IMR-90 (cell line): Measurements from ENCODE around the gene TMEM263. TPM values are rescaled to one million over a fixed set of nuclear protein-coding genes. Genes with fewer than 3 reads are reported as not detected.
"Not testable (repeated sequence)": the region's sequence is repeated elsewhere in the genome, so short reads cannot be mapped to it uniquely, and the experiment has no call there.

ENCODE experiments used
- ATAC-seq: fragments of 200-7000 bp; cut with Tn5 transposase; 2 replicates; pipeline ENCODE4 v1.9.1; 2020; ENCODE audit warnings: low read depth, mild to moderate bottlenecking, moderate library complexity
- BruUV-seq: library from RNA; stranded (reverse); fragments of 400-500 nt; replicated peaks from 2 replicates; lab custom pipeline; 2021; lab: Mats Ljungman, UMichigan
- CTCF ChIA-PET: fragments of 300-600 bp; formaldehyde crosslinking; extraction: SDS; loops from one replicate; lab custom pipeline; 2021; ENCODE audit warnings: antibody characterized with exemption; lab: Yijun Ruan, JAX
- POLR2A ChIA-PET: fragments of 300-600 bp; sonication (Branson Sonifier 250); formaldehyde crosslinking; loops from one replicate; lab custom pipeline; 2022; ENCODE audit warnings: antibody characterized with exemption; ENCODE audit not compliant: unreplicated experiment; lab: Charles Lee
- DNase-seq: peaks from one replicate; pipeline ENCODE4 v3.0.0; 2013
- H2AFZ ChIP-seq: replicated peaks from 2 replicates; pipeline ENCODE3; 2013; ENCODE audit warnings: low read length, mild to moderate bottlenecking; ENCODE audit not compliant: poor library complexity
- H2AK5ac ChIP-seq: 2 replicates; pipeline ENCODE4 v1.6.1; 2013; ENCODE audit warnings: low read depth, low read length, inconsistent platforms
- H2AK9ac ChIP-seq: replicated peaks from 2 replicates; pipeline ENCODE3; 2013; ENCODE audit warnings: mild to moderate bottlenecking, low read depth, low read length, moderate library complexity; ENCODE audit not compliant: poor library complexity
- H2BK120ac ChIP-seq: 2 replicates; pipeline ENCODE4 v1.6.1; 2013; ENCODE audit warnings: low read depth, low read length, inconsistent platforms
- H2BK15ac ChIP-seq: 3 replicates; pipeline ENCODE4 v1.6.1; 2013; ENCODE audit warnings: low read depth, low read length, inconsistent platforms
- H2BK20ac ChIP-seq: 2 replicates; pipeline ENCODE4 v1.6.1; 2013; ENCODE audit warnings: low read depth, mild to moderate bottlenecking, inconsistent platforms, low read length, moderate library complexity
- H2BK5ac ChIP-seq: 2 replicates; pipeline ENCODE4 v1.6.1; 2013; ENCODE audit warnings: mild to moderate bottlenecking, low read depth, low read length, inconsistent platforms; ENCODE audit not compliant: poor library complexity, severe bottlenecking
- H3K14ac ChIP-seq: replicated peaks from 2 replicates; pipeline ENCODE4 v1.6.1; 2013; ENCODE audit warnings: low read depth, low read length, inconsistent platforms
- H3K18ac ChIP-seq: 2 replicates; pipeline ENCODE4 v1.6.1; 2013; ENCODE audit warnings: low read depth, low read length, control low read depth
- H3K23ac ChIP-seq: 2 replicates; pipeline ENCODE4 v1.6.1; 2013; ENCODE audit warnings: low read depth, low read length, inconsistent platforms
- H3K27ac ChIP-seq: 2 replicates; pipeline ENCODE4 v1.5.1; 2013; ENCODE audit warnings: mild to moderate bottlenecking, control low read depth, low read length; ENCODE audit not compliant: insufficient read depth
- H3K27me3 ChIP-seq: 2 replicates; pipeline ENCODE4 v1.6.1; 2013; ENCODE audit warnings: low read length; ENCODE audit not compliant: control insufficient read depth, insufficient read depth
- H3K36me3 ChIP-seq: 2 replicates; pipeline ENCODE4 v1.6.1; 2013; ENCODE audit warnings: low read length, mixed read lengths; ENCODE audit not compliant: control insufficient read depth, insufficient read depth
- H3K4ac ChIP-seq: 2 replicates; pipeline ENCODE4 v1.6.1; 2013; ENCODE audit warnings: low read depth, low read length, inconsistent platforms
- H3K4me1 ChIP-seq: 2 replicates; pipeline ENCODE4 v1.6.1; 2013; ENCODE audit warnings: low read length, mixed read lengths; ENCODE audit not compliant: control insufficient read depth, insufficient read depth
- H3K4me2 ChIP-seq: 2 replicates; pipeline ENCODE4 v1.6.1; 2013; ENCODE audit warnings: low read depth, mild to moderate bottlenecking, control low read depth, low read length, moderate library complexity
- H3K4me3 ChIP-seq: 2 replicates; pipeline ENCODE4 v1.5.1; 2013; ENCODE audit warnings: low read depth, mild to moderate bottlenecking, control low read depth, low read length, moderate library complexity; ENCODE audit not compliant: insufficient read depth
- H3K56ac ChIP-seq: 2 replicates; pipeline ENCODE4 v1.6.1; 2013; ENCODE audit warnings: low read length, inconsistent platforms; ENCODE audit not compliant: insufficient read depth; ENCODE audit errors: extremely low read depth
- H3K79me1 ChIP-seq, 2 experiments: 2 replicates each; pipeline ENCODE4 v1.6.1; 2013; ENCODE audit warnings: low read length in 2 of 2, inconsistent platforms in 1 of 2, low read depth in 1 of 2
- H3K9ac ChIP-seq: 2 replicates; pipeline ENCODE4 v1.6.1; 2013; ENCODE audit warnings: low read depth, low read length, control low read depth
- H3K9me1 ChIP-seq: 2 replicates; pipeline ENCODE4 v1.6.1; 2013; ENCODE audit warnings: low read length, inconsistent platforms; ENCODE audit not compliant: insufficient read depth
- H3K9me3 ChIP-seq: 2 replicates; pipeline ENCODE4 v1.6.1; 2013; ENCODE audit warnings: low read length; ENCODE audit not compliant: control insufficient read depth, insufficient read depth
- H4K20me1 ChIP-seq: 2 replicates; pipeline ENCODE4 v1.6.1; 2013; ENCODE audit warnings: low read length, inconsistent platforms; ENCODE audit not compliant: insufficient read depth
- H4K5ac ChIP-seq: 2 replicates; pipeline ENCODE4 v1.6.1; 2013; ENCODE audit warnings: mild to moderate bottlenecking, low read depth, low read length, control low read depth
- H4K8ac ChIP-seq, 2 experiments: 2 replicates each; pipeline ENCODE4 v1.6.1; 2013; ENCODE audit warnings: low read depth in 2 of 2, low read length in 2 of 2, control low read depth in 1 of 2, inconsistent platforms in 1 of 2
- H4K91ac ChIP-seq: 2 replicates; pipeline ENCODE4 v1.6.1; 2013; ENCODE audit warnings: low read depth, low read length, inconsistent platforms; ENCODE audit not compliant: insufficient read depth
- WGBS, 2 experiments: methylation state at CpG; one replicate each; pipeline versions ENCODE4 v1.1.5 to v1.1.7; 2013; ENCODE audit warnings: missing lambda C conversion rate in 2 of 2; ENCODE audit not compliant: insufficient read length in 1 of 2; ENCODE audit errors: extremely low coverage in 2 of 2; 5-methylcytosine and 5-hydroxymethylcytosine counted together
- dilution Hi-C: fragments of 300-500 bp; cut with HindIII; formaldehyde crosslinking; loops from one replicate; pipeline ENCODE4 v1.14.3; 2018; ENCODE audit warnings: low sequenced_read_pairs; ENCODE audit not compliant: unreplicated experiment
- in situ Hi-C: fragments of 300-500 bp; cut with MboI; formaldehyde crosslinking; loops from 3 replicates; pipeline ENCODE4 v1.14.3; 2019; ENCODE audit warnings: low sequenced_read_pairs, inconsistent platforms, mixed read lengths
- intact Hi-C: fragments of 100-400 bp; cut with micrococcal nuclease; formaldehyde crosslinking; loops from 2 replicates; pipeline ENCODE4 v1.10.0; 2022
- polyA plus RNA-seq, 3 experiments: library from polyadenylated mRNA; depleted of rRNA; stranded (reverse); fragments of >200 nt; gene quantifications; 2 replicates each; pipeline ENCODE4 v1.2.3, GENCODE V29; 2012; ENCODE audit warnings: low replicate concordance in 1 of 3
- total RNA-seq: library from RNA; depleted of rRNA; stranded (reverse); fragments of >200 nt; gene quantifications from 2 replicates; pipeline ENCODE4 v1.2.3, GENCODE V29; 2012

Gene TMEM263
- total and polyA plus RNA-seq, 2 of the 4 experiments (the other 2 are of a cell fraction), result 47.9 to 99.7 TPM

DNA sequence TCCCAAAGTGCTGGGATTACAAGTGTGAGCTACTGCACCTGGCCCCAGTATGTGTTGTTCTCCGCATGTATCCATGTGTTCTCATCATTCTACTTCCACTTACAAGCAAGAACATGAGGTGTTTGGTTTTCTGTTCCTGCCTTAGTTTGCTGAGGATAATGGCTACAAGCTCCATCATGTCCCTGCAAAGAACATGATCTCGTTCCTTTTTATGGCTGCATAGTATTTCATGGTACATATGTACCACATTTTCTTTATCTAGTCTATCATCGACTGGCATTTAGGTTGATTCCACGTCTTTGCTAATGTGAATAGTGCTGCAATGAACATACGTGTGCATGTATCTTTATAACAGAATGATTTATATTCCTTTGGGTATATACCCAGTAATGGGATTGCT lies 40.4 kb downstream of the TMEM263 start:
- H3K79me1 ChIP-seq, H3K18ac ChIP-seq, H3K4me1 ChIP-seq, H3K4me2 ChIP-seq, H3K27ac ChIP-seq, H2AK5ac ChIP-seq, dilution Hi-C loops, H3K4me3 ChIP-seq, H3K56ac ChIP-seq, H3K4ac ChIP-seq, H3K9me1 ChIP-seq, intact Hi-C loops, in situ Hi-C loops, H4K20me1 ChIP-seq, H4K91ac ChIP-seq, H2BK20ac ChIP-seq, H2BK15ac ChIP-seq, DNase-seq, BruUV-seq, H3K9ac ChIP-seq, H2AK9ac ChIP-seq, H4K8ac ChIP-seq, H2BK120ac ChIP-seq, H3K36me3 ChIP-seq, POLR2A ChIA-PET, H2AFZ ChIP-seq, H4K5ac ChIP-seq, H3K9me3 ChIP-seq, ATAC-seq, H3K27me3 ChIP-seq, H3K14ac ChIP-seq, CTCF ChIA-PET, H3K23ac ChIP-seq, H2BK5ac ChIP-seq: not testable (repeated sequence)
- no CpG with 5 or more reads among the region's 5 CpGs for WGBS, 2 experiments
